Mesendoderm (in vitro differentiated cells): Measurements from ENCODE around the gene RGS5.
"Not testable (repeated sequence)": the region's sequence is repeated elsewhere in the genome, so short reads cannot be mapped to it uniquely, and the experiment has no call there.

ENCODE experiments used
- DNase-seq: peaks from one replicate; pipeline ENCODE4 v3.0.0; 2013
- H2AK5ac ChIP-seq: 2 replicates; pipeline ENCODE4 v1.6.1; 2013; ENCODE audit warnings: low read length, inconsistent platforms
- H2BK120ac ChIP-seq: 2 replicates; pipeline ENCODE4 v1.6.1; 2013; ENCODE audit warnings: low read depth, mild to moderate bottlenecking, low read length, moderate library complexity, mixed read lengths
- H2BK15ac ChIP-seq: replicated peaks from 2 replicates; pipeline ENCODE4 v1.6.1; 2013; ENCODE audit warnings: low read depth, mild to moderate bottlenecking, moderate library complexity
- H2BK5ac ChIP-seq: 2 replicates; pipeline ENCODE4 v1.6.1; 2013; ENCODE audit warnings: low read length, inconsistent platforms
- H3K18ac ChIP-seq: 2 replicates; pipeline ENCODE4 v1.6.1; 2013; ENCODE audit warnings: mild to moderate bottlenecking, low read length, mixed read lengths
- H3K23ac ChIP-seq: one replicate; pipeline ENCODE4 v1.6.1; 2013; ENCODE audit warnings: low read length
- H3K27ac ChIP-seq: 2 replicates; pipeline ENCODE4 v1.5.1; 2013; ENCODE audit warnings: low read depth, mild to moderate bottlenecking, inconsistent platforms, low read length, moderate library complexity
- H3K27me3 ChIP-seq: 2 replicates; pipeline ENCODE4 v1.6.1; 2013; ENCODE audit warnings: low read length, control low read depth, mild to moderate bottlenecking, inconsistent platforms; ENCODE audit not compliant: insufficient read depth, poor library complexity
- H3K36me3 ChIP-seq: 2 replicates; pipeline ENCODE4 v1.6.1; 2013; ENCODE audit warnings: low read length, inconsistent platforms; ENCODE audit not compliant: control insufficient read depth, insufficient read depth
- H3K4ac ChIP-seq: one replicate; pipeline ENCODE4 v1.6.1; 2013; ENCODE audit warnings: low read depth, mild to moderate bottlenecking, low read length, moderate library complexity
- H3K4me1 ChIP-seq: 2 replicates; pipeline ENCODE4 v1.6.1; 2013; ENCODE audit warnings: low read depth, low read length, inconsistent platforms; ENCODE audit not compliant: control insufficient read depth
- H3K4me2 ChIP-seq: 2 replicates; pipeline ENCODE4 v1.6.1; 2013; ENCODE audit warnings: low read length
- H3K4me3 ChIP-seq: 2 replicates; pipeline ENCODE4 v1.5.1; 2013; ENCODE audit warnings: mild to moderate bottlenecking, low read length
- H3K56ac ChIP-seq: one replicate; pipeline ENCODE4 v1.6.1; 2013; ENCODE audit warnings: low read length
- H3K79me1 ChIP-seq: 2 replicates; pipeline ENCODE4 v1.6.1; 2013; ENCODE audit warnings: low read length, inconsistent platforms
- H3K79me2 ChIP-seq: 2 replicates; pipeline ENCODE4 v1.6.1; 2013; ENCODE audit warnings: mild to moderate bottlenecking, low read length; ENCODE audit not compliant: control insufficient read depth, insufficient read depth
- H3K9ac ChIP-seq: 2 replicates; pipeline ENCODE4 v1.6.1; 2013; ENCODE audit warnings: low read length, inconsistent platforms
- H4K5ac ChIP-seq: one replicate; pipeline ENCODE4 v1.6.1; 2013; ENCODE audit warnings: low read length
- H4K8ac ChIP-seq: one replicate; pipeline ENCODE4 v1.6.1; 2013; ENCODE audit warnings: low read depth, mild to moderate bottlenecking, control low read depth, low read length, moderate library complexity
- WGBS: extraction: QIAGEN DNeasy Blood & Tissue Kit; methylation state at CpG from one replicate; pipeline ENCODE4 v1.1.7; 2013; ENCODE audit warnings: low lambda C conversion rate, missing lambda C conversion rate; ENCODE audit not compliant: insufficient coverage; ENCODE audit errors: extremely low coverage; 5-methylcytosine and 5-hydroxymethylcytosine counted together

Gene RGS5

DNA sequence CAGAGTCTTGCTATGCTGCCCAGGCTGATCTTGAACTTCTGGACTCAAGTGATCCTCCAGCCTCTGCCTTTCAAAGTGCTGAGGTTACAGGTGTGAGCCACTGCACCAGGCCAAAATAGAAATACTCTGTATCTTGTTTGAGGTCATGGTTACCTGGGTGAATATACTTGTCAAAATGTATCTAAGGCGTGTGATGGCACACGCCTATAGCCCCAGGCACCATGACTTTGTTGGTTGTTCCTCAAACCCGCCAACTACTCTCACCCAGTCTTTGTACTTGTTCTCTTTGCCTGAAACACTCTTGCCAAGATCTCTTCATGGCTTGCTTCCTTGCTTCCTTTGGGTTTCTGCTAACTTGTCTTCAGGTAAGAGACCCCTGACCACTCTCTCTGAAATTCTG lies 38.0 kb upstream of the RGS5 start:
- Histone ChIP-seq H2BK15ac (no peak overlapping the region), H3K4ac (no peak overlapping the region), H3K56ac (no peak overlapping the region), H2AK5ac (no peak overlapping the region), H3K79me1 (no peaks in the 10 kb centered on the region), H3K36me3 (no peaks in the 10 kb centered on the region), H3K4me2 (no peak overlapping the region), H4K8ac (no peak overlapping the region), H3K18ac (no peak overlapping the region), H4K5ac (no peak overlapping the region), H3K27ac (no peak overlapping the region), H3K4me1 (no peaks in the 10 kb centered on the region), H3K9ac (no peak overlapping the region), H3K27me3 (no peaks in the 10 kb centered on the region), H3K23ac (no peak overlapping the region), H2BK5ac (no peak overlapping the region), H3K79me2 (no peaks in the 10 kb centered on the region), H3K4me3 (no peak overlapping the region), H2BK120ac (no peak overlapping the region)
- no CpG with 5 or more reads among the region's 3 CpGs for WGBS
- DNase-seq, result no peak

DNA sequence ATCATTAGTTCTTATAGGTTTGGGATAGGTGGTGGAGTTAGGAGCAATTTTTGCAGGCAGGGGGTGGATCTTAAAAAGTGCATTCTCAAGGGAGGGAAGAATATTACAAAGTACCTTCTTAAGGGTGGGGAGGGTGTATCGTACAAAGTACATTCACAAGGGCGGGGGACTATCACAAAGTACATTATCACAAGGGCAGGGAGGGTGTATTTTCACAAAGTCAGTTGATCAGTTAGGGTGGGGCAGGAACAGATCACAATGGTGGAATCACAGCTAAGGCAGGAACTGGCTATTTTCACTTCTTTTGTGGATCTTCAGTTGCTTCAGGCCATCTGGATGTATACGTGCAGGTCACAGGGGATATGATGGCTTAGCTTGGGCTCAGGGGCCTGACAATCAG lies 30.9 kb upstream of the RGS5 start:
- not testable (repeated sequence) for H3K23ac ChIP-seq, H2BK5ac ChIP-seq, H2BK120ac ChIP-seq, H3K79me1 ChIP-seq, H4K5ac ChIP-seq, H3K18ac ChIP-seq, H3K4me1 ChIP-seq, H3K27me3 ChIP-seq, H3K79me2 ChIP-seq, H3K9ac ChIP-seq, DNase-seq, H3K4me2 ChIP-seq, H3K4me3 ChIP-seq, H3K56ac ChIP-seq, H4K8ac ChIP-seq, H3K4ac ChIP-seq, H2BK15ac ChIP-seq, H3K27ac ChIP-seq, H3K36me3 ChIP-seq, H2AK5ac ChIP-seq
- WGBS, result no CpG with 5 or more reads among the region's 3 CpGs

DNA sequence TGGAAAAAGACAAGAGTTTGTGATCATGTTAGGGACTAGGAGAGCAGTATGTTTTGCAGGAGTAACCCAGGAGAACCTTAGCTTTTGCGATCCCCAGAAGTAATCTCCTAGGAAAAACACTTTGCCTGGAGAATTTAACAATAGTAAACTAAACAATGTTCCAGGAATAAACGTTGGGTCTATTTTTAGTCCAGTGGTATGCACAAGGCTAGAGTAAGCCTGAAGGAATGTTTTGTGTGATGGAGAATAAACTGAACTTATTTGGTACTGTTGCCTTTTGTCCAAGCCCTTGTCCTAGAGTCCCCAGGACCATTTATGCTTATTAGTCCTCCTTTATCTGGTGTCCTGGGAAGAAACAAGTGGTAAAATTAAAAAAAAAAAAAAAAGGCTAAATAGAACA lies 28.7 kb upstream of the RGS5 start:
- no peaks in the 10 kb centered on the region for H3K79me1 ChIP-seq
- DNase-seq, result no peak

DNA sequence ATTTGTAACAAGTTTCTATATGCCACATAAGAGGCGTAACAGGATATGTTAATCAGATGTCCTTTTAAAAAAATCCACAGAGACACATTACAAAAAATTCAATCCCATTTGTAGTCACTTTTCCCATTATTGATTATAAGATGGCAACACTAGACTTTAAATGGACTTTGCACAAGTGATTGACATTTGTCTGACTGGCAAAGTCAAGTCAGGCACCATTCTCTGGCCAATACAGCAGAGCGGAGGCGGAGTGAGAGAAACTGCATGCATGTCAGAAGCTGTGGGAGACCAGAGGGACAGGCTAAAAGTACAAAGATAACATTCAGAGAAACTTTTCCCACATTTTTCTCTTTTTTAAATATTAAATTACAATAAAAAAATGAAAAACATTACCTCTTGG lies 28.1 kb upstream of the RGS5 start:
- no CpG with 5 or more reads among the region's 3 CpGs for WGBS

More for the DNA sequence above, 28.7 kb upstream of the RGS5 start:
- Histone ChIP-seq H3K4me2 (no peak overlapping the region), H2BK120ac (no peak overlapping the region), H3K79me2 (no peaks in the 10 kb centered on the region), H3K56ac (no peak overlapping the region), H2AK5ac (no peak overlapping the region), H3K27ac (no peak overlapping the region), H3K4me3 (no peak overlapping the region), H3K4ac (no peak overlapping the region), H4K5ac (no peak overlapping the region), H4K8ac (no peak overlapping the region), H3K36me3 (no peaks in the 10 kb centered on the region), H3K9ac (no peak overlapping the region), H3K23ac (no peak overlapping the region), H3K4me1 (no peaks in the 10 kb centered on the region), H3K18ac (no peak overlapping the region), H2BK5ac (no peak overlapping the region), H2BK15ac (no peak overlapping the region), H3K27me3 (no peaks in the 10 kb centered on the region)
- no CpG with 5 or more reads among the region's 2 CpGs for WGBS

DNA sequence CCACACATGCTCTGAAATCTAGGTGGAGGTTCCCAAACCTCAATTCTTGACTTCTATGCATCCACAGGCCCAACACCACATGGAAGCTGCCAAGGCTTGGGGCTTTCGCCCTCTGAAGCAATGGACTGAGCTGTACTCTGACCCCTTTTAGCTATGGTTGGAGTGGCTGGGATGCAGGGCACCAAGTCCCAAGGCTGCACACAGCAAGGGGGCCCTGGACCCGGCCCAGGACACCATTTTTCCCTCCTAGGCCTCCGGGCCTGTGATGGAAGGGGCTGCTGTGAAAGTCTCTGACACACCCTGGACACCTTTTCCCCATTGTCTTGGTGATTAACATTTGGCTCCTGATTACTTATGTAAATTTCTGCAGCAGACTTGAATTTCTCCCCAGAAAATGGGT lies 25.6 kb upstream of the RGS5 start:
- not testable (repeated sequence) for H3K23ac ChIP-seq, DNase-seq, H3K18ac ChIP-seq, H3K4me2 ChIP-seq, H3K4me3 ChIP-seq, H2BK120ac ChIP-seq, H3K27me3 ChIP-seq, H3K36me3 ChIP-seq, H3K79me2 ChIP-seq, H3K4ac ChIP-seq, H2BK15ac ChIP-seq, H3K56ac ChIP-seq, H2AK5ac ChIP-seq, H3K27ac ChIP-seq, H4K5ac ChIP-seq, H2BK5ac ChIP-seq, H3K4me1 ChIP-seq, H3K79me1 ChIP-seq, H4K8ac ChIP-seq, H3K9ac ChIP-seq
- no CpG with 5 or more reads among the region's 3 CpGs for whole genome bisulfite sequencing

More for the DNA sequence above, 28.1 kb upstream of the RGS5 start:
- Histone ChIP-seq H3K79me1 (no peaks in the 10 kb centered on the region), H3K4me3 (no peak overlapping the region), H3K18ac (no peak overlapping the region), H3K9ac (no peak overlapping the region), H2BK5ac (no peak overlapping the region), H3K27ac (no peak overlapping the region), H2AK5ac (no peak overlapping the region), H2BK120ac (no peak overlapping the region), H4K5ac (no peak overlapping the region), H3K4ac (no peak overlapping the region), H3K56ac (no peak overlapping the region), H3K4me1 (no peaks in the 10 kb centered on the region), H3K36me3 (no peaks in the 10 kb centered on the region), H3K27me3 (no peaks in the 10 kb centered on the region), H3K23ac (no peak overlapping the region), H4K8ac (no peak overlapping the region), H3K4me2 (no peak overlapping the region), H2BK15ac (no peak overlapping the region), H3K79me2 (no peaks in the 10 kb centered on the region)
- DNase-seq, result no peak

DNA sequence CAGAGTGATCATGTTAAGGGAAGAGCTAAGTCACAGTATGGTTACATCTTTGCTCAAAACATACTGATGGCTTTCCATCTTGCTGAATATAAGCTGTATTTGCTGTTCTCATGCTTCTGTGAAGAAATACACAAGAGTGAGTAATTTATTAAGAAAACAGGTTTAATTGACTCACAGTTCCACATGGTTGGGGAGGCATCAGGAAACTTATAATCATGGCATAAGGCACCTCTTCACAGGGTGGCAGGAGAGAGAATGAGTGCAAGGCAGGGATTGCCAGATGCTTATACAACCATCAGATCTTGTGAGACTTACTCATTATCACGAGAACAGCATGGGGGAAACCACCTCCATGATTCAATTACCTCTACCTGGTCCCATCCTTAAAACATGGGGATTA lies 24.4 kb upstream of the RGS5 start:
- Histone ChIP-seq H3K4me2 (no peak overlapping the region), H3K27me3 (no peaks in the 10 kb centered on the region), H3K79me1 (no peaks in the 10 kb centered on the region), H3K79me2 (no peaks in the 10 kb centered on the region), H3K4me1 (no peaks in the 10 kb centered on the region), H4K8ac (no peak overlapping the region), H3K9ac (no peak overlapping the region), H2BK120ac (no peak overlapping the region), H3K56ac (no peak overlapping the region), H3K4me3 (no peak overlapping the region), H3K18ac (no peak overlapping the region), H2BK5ac (no peak overlapping the region), H2AK5ac (no peak overlapping the region), H2BK15ac (no peak overlapping the region), H3K23ac (no peak overlapping the region), H3K4ac (no peak overlapping the region), H4K5ac (no peak overlapping the region), H3K36me3 (no peaks in the 10 kb centered on the region), H3K27ac (no peak overlapping the region)
- DNase-seq, result no peak
- no CpG with 5 or more reads among the region's 1 CpG for WGBS
